OCI-LY3 (cell line): ENCODE results near the gene ZFP1.

Source experiments
- H2AFZ ChIP-seq: fragments of 200-600, 300-600 bp; shearing (Covaris generic); 2 replicates; pipeline ENCODE4 v1.6.0; 2014; ENCODE audit warnings: antibody characterized with exemption, low read depth, low read length
- H3K27ac ChIP-seq: fragments of 200-600, 300-600 bp; sonication (generic); 2 replicates; pipeline ENCODE4 v1.5.1; 2014; ENCODE audit warnings: mild to moderate bottlenecking, low read length, moderate library complexity, mixed read lengths
- H3K27me3 ChIP-seq: fragments of 200-600, 300-600 bp; sonication (generic); 2 replicates; pipeline ENCODE4 v1.6.1; 2014; ENCODE audit warnings: low read depth, low read length, mixed read lengths
- H3K36me3 ChIP-seq: fragments of 200-600, 300-600 bp; sonication (generic); replicated peaks from 2 replicates; pipeline ENCODE3; 2014; ENCODE audit warnings: low read depth, low read length, mixed read lengths
- H3K4me1 ChIP-seq: fragments of 300-600, 200-600 bp; sonication (generic); 2 replicates; pipeline ENCODE4 v1.6.1; 2014; ENCODE audit warnings: low read length, mixed read lengths
- H3K4me2 ChIP-seq: fragments of 200-600, 300-600 bp; sonication (generic); 2 replicates; pipeline ENCODE4 v1.6.1; 2014; ENCODE audit warnings: low read length, mixed read lengths
- H3K4me3 ChIP-seq: fragments of 300-600, 200-600 bp; sonication (generic); 2 replicates; pipeline ENCODE4 v1.5.1; 2014; ENCODE audit warnings: antibody characterized with exemption, mild to moderate bottlenecking, low read length, moderate library complexity
- H3K79me2 ChIP-seq: fragments of 300-600, 200-600 bp; shearing (Covaris generic); 2 replicates; pipeline ENCODE4 v1.6.1; 2014; ENCODE audit warnings: mild to moderate bottlenecking, low read length, mixed read lengths
- H3K9ac ChIP-seq: fragments of 300-600, 200-600 bp; shearing (Covaris generic); 2 replicates; pipeline ENCODE4 v1.6.0; 2014; ENCODE audit warnings: mild to moderate bottlenecking, low read length, moderate library complexity
- H3K9me3 ChIP-seq: fragments of 200-600, 300-600 bp; shearing (Covaris generic); 2 replicates; pipeline ENCODE4 v1.6.1; 2014; ENCODE audit warnings: low read length, mixed read lengths; ENCODE audit not compliant: insufficient read depth
- H4K20me1 ChIP-seq: fragments of 200-600, 300-600 bp; sonication (generic); 2 replicates; pipeline ENCODE4 v1.6.1; 2016; ENCODE audit warnings: low read length, mixed read lengths; ENCODE audit not compliant: insufficient read depth
- EZH2phosphoT487 ChIP-seq: fragments of 200-600 bp; shearing (Covaris generic); IDR thresholded peaks from 2 replicates; pipeline ENCODE4 v1.6.1; 2018; ENCODE audit warnings: antibody characterized with exemption, mixed run types, low read depth
- TF ChIP-seq, protein P1 (sequence below): fragments of 200-600, 300-600 bp; sonication (generic); IDR thresholded peaks from 2 replicates; pipeline ENCODE4 v1.5.1; 2014; ENCODE audit warnings: antibody characterized with exemption, low read length, low read depth

The ZFP1 gene

DNA sequence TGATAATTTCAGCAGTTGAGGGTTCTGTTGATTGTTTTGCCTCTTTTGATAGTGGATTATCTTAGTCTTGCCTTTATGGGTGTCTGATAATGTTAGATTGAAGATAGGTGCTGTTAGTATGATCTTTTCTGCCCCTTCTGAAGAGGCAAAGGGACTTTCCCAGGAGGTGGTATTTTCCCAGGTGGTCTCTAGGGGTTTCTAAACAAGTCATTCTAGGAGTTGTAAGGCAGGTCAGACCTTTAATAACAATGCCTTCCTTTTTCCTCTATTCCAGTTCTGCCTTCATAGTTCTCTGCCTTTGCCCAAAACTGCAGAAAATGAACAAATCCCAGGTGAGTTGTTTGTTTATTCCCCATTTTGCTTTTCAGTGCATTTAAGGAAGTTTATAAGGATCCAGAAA, 4.3 kb downstream of the ZFP1 start:
- H3K79me2 ChIP-seq = peaks cover 46% of the 10 kb centered on the region
- peaks cover 12% of the 10 kb centered on the region for H3K9me3 ChIP-seq
- H3K36me3 ChIP-seq = peaks cover 61% of the 10 kb centered on the region
- peak overlapping the region; percentile 10; the same call in 1 of the 2 replicates for H3K4me3 ChIP-seq
- TF ChIP-seq, protein P1, sequence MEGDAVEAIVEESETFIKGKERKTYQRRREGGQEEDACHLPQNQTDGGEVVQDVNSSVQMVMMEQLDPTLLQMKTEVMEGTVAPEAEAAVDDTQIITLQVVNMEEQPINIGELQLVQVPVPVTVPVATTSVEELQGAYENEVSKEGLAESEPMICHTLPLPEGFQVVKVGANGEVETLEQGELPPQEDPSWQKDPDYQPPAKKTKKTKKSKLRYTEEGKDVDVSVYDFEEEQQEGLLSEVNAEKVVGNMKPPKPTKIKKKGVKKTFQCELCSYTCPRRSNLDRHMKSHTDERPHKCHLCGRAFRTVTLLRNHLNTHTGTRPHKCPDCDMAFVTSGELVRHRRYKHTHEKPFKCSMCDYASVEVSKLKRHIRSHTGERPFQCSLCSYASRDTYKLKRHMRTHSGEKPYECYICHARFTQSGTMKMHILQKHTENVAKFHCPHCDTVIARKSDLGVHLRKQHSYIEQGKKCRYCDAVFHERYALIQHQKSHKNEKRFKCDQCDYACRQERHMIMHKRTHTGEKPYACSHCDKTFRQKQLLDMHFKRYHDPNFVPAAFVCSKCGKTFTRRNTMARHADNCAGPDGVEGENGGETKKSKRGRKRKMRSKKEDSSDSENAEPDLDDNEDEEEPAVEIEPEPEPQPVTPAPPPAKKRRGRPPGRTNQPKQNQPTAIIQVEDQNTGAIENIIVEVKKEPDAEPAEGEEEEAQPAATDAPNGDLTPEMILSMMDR = no peak
- TF ChIP-seq EZH2phosphoT487 = no peak
- H4K20me1 ChIP-seq = no peaks in the 10 kb centered on the region
- no peak overlapping the region for H3K9ac ChIP-seq
- H3K4me2 ChIP-seq = peak overlapping the region; percentile 53
- peaks cover 18% of the 10 kb centered on the region for H3K4me1 ChIP-seq
- peak overlapping the region; percentile 80 for H3K27ac ChIP-seq
- no peaks in the 10 kb centered on the region for H3K27me3 ChIP-seq
- H2AFZ ChIP-seq = no peak overlapping the region

GRCh38 chr16:75160386-75160785, 12.1 kb downstream of the ZFP1 start:
- H3K4me3 ChIP-seq = no peak overlapping the region
- TF ChIP-seq, protein P1 = no peak
- no peak for TF ChIP-seq EZH2phosphoT487
- no peaks in the 10 kb centered on the region for H3K27me3 ChIP-seq
- no peak overlapping the region for H3K4me2 ChIP-seq
- H4K20me1 ChIP-seq = no peaks in the 10 kb centered on the region
- peaks cover 17% of the 10 kb centered on the region; the same call in 1 of the 2 replicates for H3K9me3 ChIP-seq
- no peak overlapping the region for H2AFZ ChIP-seq
- peaks cover 75% of the 10 kb centered on the region for H3K36me3 ChIP-seq
- H3K9ac ChIP-seq = no peak overlapping the region
- no peaks in the 10 kb centered on the region for H3K4me1 ChIP-seq
- peaks cover 14% of the 10 kb centered on the region; the same call in 1 of the 2 replicates for H3K79me2 ChIP-seq
- H3K27ac ChIP-seq = no peak overlapping the region

- Histone ChIP-seq H3K4me1 (no peaks in the 10 kb centered on the region), H3K9me3 (peaks cover 77% of the 10 kb centered on the region), H3K36me3 (peaks cover 96% of the 10 kb centered on the region)
Measured at GRCh38 chr16:75169899-75170405, 21.6 kb downstream of the ZFP1 start.

DNA sequence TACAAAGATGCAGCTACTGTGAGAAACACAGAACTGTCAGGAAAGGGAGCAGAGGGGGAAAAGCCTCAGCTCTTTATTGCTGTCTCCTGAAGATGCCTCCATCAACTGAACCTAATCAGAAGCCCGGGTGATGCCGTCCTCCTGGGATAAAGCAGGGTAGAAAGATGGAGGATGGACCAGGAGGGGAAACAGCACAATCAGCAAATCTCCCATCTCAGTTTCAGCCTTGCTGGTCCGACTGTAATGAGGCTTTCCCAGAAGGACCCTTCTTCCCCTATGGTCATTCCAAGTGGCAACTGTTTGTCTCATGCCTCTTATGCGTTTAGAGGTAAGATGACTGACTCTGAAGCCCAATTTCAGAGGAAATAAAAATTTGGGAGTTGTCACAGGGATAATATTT, 24.3 kb downstream of the ZFP1 start:
- TF ChIP-seq EZH2phosphoT487 = no peak
- TF ChIP-seq, protein P1 = no peak
- Histone ChIP-seq H3K9ac (no peak overlapping the region), H3K9me3 (peaks cover 81% of the 10 kb centered on the region), H3K4me1 (no peaks in the 10 kb centered on the region), H2AFZ (no peak overlapping the region), H3K27me3 (no peaks in the 10 kb centered on the region), H3K4me3 (no peak overlapping the region), H3K79me2 (no peaks in the 10 kb centered on the region), H4K20me1 (no peaks in the 10 kb centered on the region), H3K36me3 (peaks cover 83% of the 10 kb centered on the region), H3K4me2 (no peak overlapping the region), H3K27ac (no peak overlapping the region)

More at GRCh38 chr16:75169899-75170405, 21.6 kb downstream of the ZFP1 start:
- Histone ChIP-seq H2AFZ (no peak overlapping the region), H3K4me3 (no peak overlapping the region), H3K4me2 (no peak overlapping the region), H3K9ac (no peak overlapping the region), H3K27me3 (no peaks in the 10 kb centered on the region), H3K27ac (no peak overlapping the region), H3K79me2 (peaks cover 3% of the 10 kb centered on the region; the same call in 1 of the 2 replicates), H4K20me1 (no peaks in the 10 kb centered on the region)
- TF ChIP-seq, protein P1 = no peak
- TF ChIP-seq EZH2phosphoT487 = no peak
